OCI-LY1 (cell line): Measurements from ENCODE around the gene CXCL5.

Experiments used
- CTCF ChIP-seq: fragments of 200-600 bp; sonication (generic), shearing (Covaris generic); IDR thresholded peaks from 2 replicates; pipeline ENCODE4 v1.5.1; 2017; ENCODE audit warnings: mild to moderate bottlenecking, antibody characterized with exemption, low read length, moderate library complexity, mixed read lengths
- EZH2 ChIP-seq: fragments of 200-600 bp; sonication (generic), shearing (Covaris generic); IDR thresholded peaks from 2 replicates; pipeline ENCODE4 v1.8.0; 2017; ENCODE audit warnings: borderline replicate concordance, mixed run types, mild to moderate bottlenecking, antibody characterized with exemption, low read length, moderate library complexity, mixed read lengths

DNA sequence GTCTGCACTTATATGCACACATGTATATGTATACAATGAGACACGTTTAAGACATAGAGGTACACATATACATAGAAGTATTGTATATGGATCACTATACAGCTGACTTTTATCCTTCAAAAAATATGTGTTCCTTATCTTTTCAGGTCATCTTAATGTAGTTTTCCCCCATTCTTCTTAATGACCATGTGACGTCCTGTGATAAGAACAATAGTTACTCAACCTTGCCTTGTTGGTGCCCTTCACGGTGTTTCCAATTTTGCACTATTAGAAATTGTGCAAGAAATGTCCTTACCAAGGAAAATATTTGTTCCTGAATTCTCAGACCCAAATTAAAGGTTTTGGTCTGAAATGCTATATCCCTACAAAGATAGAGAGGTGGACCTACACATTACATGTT, 9.4 kb downstream of the CXCL5 start:
- no peak for TF ChIP-seq CTCF
- TF ChIP-seq EZH2: no peak
